H1 (cell line): ENCODE data around the gene KLHDC7B. TPM values are rescaled to one million over a fixed set of nuclear protein-coding genes. Genes with fewer than 3 reads are reported as not detected.

ENCODE experiments used
- CTCF ChIA-PET: fragments of 300-600 bp; sonication (Branson Sonifier 250); formaldehyde crosslinking; loops from one replicate; lab custom pipeline; 2021; ENCODE audit not compliant: partially characterized antibody; lab: Charles Lee
- POLR2A ChIA-PET: fragments of 300-600 bp; sonication (Branson Sonifier 250); formaldehyde crosslinking; loops from one replicate; lab custom pipeline; 2021; ENCODE audit warnings: inconsistent platforms; ENCODE audit not compliant: partially characterized antibody; lab: Charles Lee
- DNase-seq, 2 experiments: peaks; one replicate each; pipeline versions ENCODE4 v3.0.0 to v3.0.0-alpha.2; 2010 to 2022; ENCODE audit warnings: low spot score in 2 of 2, low read depth in 1 of 2, mixed read lengths in 1 of 2
- FAIRE-seq: peaks from 2 replicates; lab custom pipeline; 2011; peaks lifted over from hg19 to GRCh38; lab: Jason Lieb, UNC
- H2AFZ ChIP-seq: 2 replicates; pipeline ENCODE4 v1.8.1; 2012; ENCODE audit warnings: low read length, inconsistent platforms
- H2AK5ac ChIP-seq: 2 replicates; pipeline ENCODE4 v1.6.1; 2013; ENCODE audit warnings: low read depth, low read length
- H2BK120ac ChIP-seq: replicated peaks from 2 replicates; pipeline ENCODE3; 2013; ENCODE audit warnings: low read depth, low read length, inconsistent platforms
- H2BK12ac ChIP-seq: 2 replicates; pipeline ENCODE4 v1.6.1; 2013; ENCODE audit warnings: low read depth, low read length
- H2BK15ac ChIP-seq: 2 replicates; pipeline ENCODE4 v1.6.1; 2013; ENCODE audit warnings: low read length
- H2BK20ac ChIP-seq: 2 replicates; pipeline ENCODE4 v1.6.1; 2013; ENCODE audit warnings: low read length
- H2BK5ac ChIP-seq: 2 replicates; pipeline ENCODE4 v1.6.1; 2013; ENCODE audit warnings: low read depth, low read length
- H3K14ac ChIP-seq: 2 replicates; pipeline ENCODE4 v1.6.1; 2013; ENCODE audit warnings: inconsistent platforms; ENCODE audit not compliant: insufficient read length
- H3K18ac ChIP-seq: 2 replicates; pipeline ENCODE4 v1.6.1; 2013; ENCODE audit warnings: low read length; ENCODE audit errors: extremely low read depth
- H3K23ac ChIP-seq: 2 replicates; pipeline ENCODE4 v1.6.1; 2013; ENCODE audit warnings: inconsistent platforms; ENCODE audit not compliant: insufficient read length
- H3K23me2 ChIP-seq: 2 replicates; pipeline ENCODE4 v1.6.1; 2013; ENCODE audit warnings: low read depth, low read length
- H3K27ac ChIP-seq: 2 replicates; pipeline ENCODE4 v1.6.1; 2011; ENCODE audit warnings: low read depth, low read length, inconsistent platforms
- H3K27me3 ChIP-seq, 4 experiments: replicated peaks in 1 of 4; 1 replicate in 1 of 4; 2 replicates in 3 of 4; pipeline versions ENCODE4 v1.6.1 to v1.8.1; 2011 to 2013; ENCODE audit warnings: low read length in 3 of 4, mild to moderate bottlenecking in 3 of 4, inconsistent platforms in 2 of 4, mixed read lengths in 2 of 4, moderate library complexity in 1 of 4; ENCODE audit not compliant: control insufficient read depth in 3 of 4, insufficient read depth in 3 of 4; ENCODE audit errors: extremely low read depth in 1 of 4
- H3K36me3 ChIP-seq, 4 experiments: 2 replicates each; pipeline versions ENCODE4 v1.6.1 to v1.8.1; 2011 to 2013; ENCODE audit warnings: mild to moderate bottlenecking in 4 of 4, low read length in 3 of 4, moderate library complexity in 2 of 4, control low read depth in 1 of 4, inconsistent platforms in 1 of 4; ENCODE audit not compliant: insufficient read depth in 4 of 4, control insufficient read depth in 2 of 4
- H3K4ac ChIP-seq: replicated peaks from 2 replicates; pipeline ENCODE3; 2013; ENCODE audit warnings: low read length, low read depth, mixed read lengths, inconsistent platforms; ENCODE audit not compliant: insufficient read length
- H3K4me1 ChIP-seq, 4 experiments: replicated peaks in 1 of 4; 1 replicate in 1 of 4; 2 replicates in 3 of 4; pipeline versions ENCODE4 v1.6.1 to v1.8.1; 2011 to 2013; ENCODE audit warnings: low read length in 3 of 4, inconsistent platforms in 2 of 4, mixed read lengths in 1 of 4; ENCODE audit not compliant: insufficient read depth in 4 of 4, control insufficient read depth in 3 of 4
- H3K4me2 ChIP-seq, 2 experiments: 2 replicates each; pipeline versions ENCODE4 v1.6.1 to v1.8.1; 2011 to 2013; ENCODE audit warnings: low read depth in 2 of 2, low read length in 2 of 2, control low read depth in 1 of 2, inconsistent platforms in 1 of 2, mild to moderate bottlenecking in 1 of 2; ENCODE audit not compliant: insufficient read depth in 1 of 2
- H3K4me3 ChIP-seq, 4 experiments: fragments of 200-600, 300-600 bp in 1 of 4; sonication (generic), shearing (Covaris generic), sonication (Bioruptor Twin) in 1 of 4; 2 replicates each; pipeline versions ENCODE4 v1.5.1 to v1.8.1; 2011 to 2016; ENCODE audit warnings: low read length in 4 of 4, low read depth in 3 of 4, control low read depth in 2 of 4, inconsistent platforms in 2 of 4, mild to moderate bottlenecking in 2 of 4, mixed read lengths in 1 of 4, moderate library complexity in 1 of 4; ENCODE audit not compliant: insufficient read depth in 2 of 4; ENCODE audit errors: extremely low read depth in 1 of 4
- H3K56ac ChIP-seq: replicated peaks from 2 replicates; pipeline ENCODE3; 2013; ENCODE audit warnings: low read depth, mild to moderate bottlenecking, mixed read lengths, low read length, inconsistent platforms; ENCODE audit not compliant: insufficient read length
- H3K79me1 ChIP-seq: 2 replicates; pipeline ENCODE4 v1.6.1; 2013; ENCODE audit warnings: low read depth, low read length, control low read depth
- H3K79me2 ChIP-seq, 2 experiments: 2 replicates each; pipeline versions ENCODE4 v1.6.1 to v1.8.1; 2012 to 2013; ENCODE audit warnings: low read length in 2 of 2, mild to moderate bottlenecking in 2 of 2, inconsistent platforms in 1 of 2; ENCODE audit not compliant: insufficient read depth in 2 of 2, control insufficient read depth in 1 of 2
- H3K9ac ChIP-seq, 4 experiments: replicated peaks in 1 of 4; 1 replicate in 1 of 4; 2 replicates in 3 of 4; pipeline versions ENCODE4 v1.6.1 to v1.8.1; 2011 to 2013; ENCODE audit warnings: low read depth in 3 of 4, low read length in 3 of 4, control low read depth in 2 of 4, mild to moderate bottlenecking in 2 of 4, moderate library complexity in 2 of 4, inconsistent platforms in 1 of 4; ENCODE audit errors: extremely low read depth in 1 of 4
- H3K9me3 ChIP-seq, 2 experiments: 2 replicates each; pipeline versions ENCODE4 v1.6.1 to v1.8.1; 2012 to 2013; ENCODE audit warnings: mild to moderate bottlenecking in 2 of 2, moderate library complexity in 2 of 2, control low read depth in 1 of 2, inconsistent platforms in 1 of 2, low read depth in 1 of 2, low read length in 1 of 2, mixed read lengths in 1 of 2; ENCODE audit not compliant: insufficient read depth in 2 of 2
- H4K20me1 ChIP-seq, 2 experiments: replicated peaks in 1 of 2; 2 replicates each; pipeline versions ENCODE3 to v1.8.1; 2011 to 2013; ENCODE audit warnings: inconsistent platforms in 2 of 2, low read length in 2 of 2, mild to moderate bottlenecking in 1 of 2; ENCODE audit not compliant: insufficient read depth in 2 of 2, control insufficient read depth in 1 of 2
- H4K5ac ChIP-seq: 2 replicates; pipeline ENCODE4 v1.6.1; 2013; ENCODE audit warnings: low read length, low read depth, mixed read lengths, inconsistent platforms; ENCODE audit not compliant: insufficient read length
- H4K8ac ChIP-seq: 2 replicates; pipeline ENCODE4 v1.8.0; 2013; ENCODE audit warnings: mild to moderate bottlenecking, moderate library complexity, low read length, inconsistent platforms; ENCODE audit not compliant: insufficient read depth; ENCODE audit errors: extremely low read depth
- H4K91ac ChIP-seq: replicated peaks from 2 replicates; pipeline ENCODE3; 2013; ENCODE audit warnings: low read length, mixed read lengths, inconsistent platforms; ENCODE audit not compliant: insufficient read length
- BACH1 ChIP-seq: IDR thresholded peaks from 2 replicates; pipeline ENCODE4 v1.6.1; 2012; ENCODE audit warnings: low read length, improper control_type of control experiment
- CHD2 ChIP-seq: IDR thresholded peaks from 2 replicates; pipeline ENCODE4 v1.6.1; 2012; ENCODE audit warnings: low read length, improper control_type of control experiment
- CTCF ChIP-seq, 3 experiments: IDR thresholded peaks; 1 replicate in 2 of 3; 2 replicates in 1 of 3; pipeline versions ENCODE4 v1.5.1 to v1.6.1; 2011; ENCODE audit warnings: low read length in 3 of 3, mild to moderate bottlenecking in 3 of 3, inconsistent platforms in 2 of 3, low read depth in 1 of 3, moderate library complexity in 1 of 3; ENCODE audit not compliant: insufficient read depth in 1 of 3; ENCODE audit errors: control extremely low read depth in 1 of 3
- GTF2F1 ChIP-seq: IDR thresholded peaks from 2 replicates; pipeline ENCODE4 v1.6.1; 2012; ENCODE audit warnings: low read depth, low read length, improper control_type of control experiment, borderline replicate concordance
- HDAC6 ChIP-seq: IDR thresholded peaks from one replicate; pipeline ENCODE4 v1.7.1; 2012; ENCODE audit warnings: low read depth, mild to moderate bottlenecking, inconsistent platforms, low read length, moderate library complexity
- KDM5A ChIP-seq: fragments of 200-600 bp; IDR thresholded peaks from 2 replicates; pipeline ENCODE4 v1.7.1; 2012; ENCODE audit warnings: mild to moderate bottlenecking, low read length, inconsistent platforms, mixed read lengths
- MAFK ChIP-seq: IDR thresholded peaks from 2 replicates; pipeline ENCODE4 v1.6.1; 2012; ENCODE audit warnings: low read depth, mild to moderate bottlenecking, improper control_type of control experiment, low read length
- RBBP5 ChIP-seq: IDR thresholded peaks from 2 replicates; pipeline ENCODE4 v1.7.1; 2012; ENCODE audit warnings: low read depth, mild to moderate bottlenecking, inconsistent platforms, low read length, moderate library complexity, borderline replicate concordance
- TAF7 ChIP-seq: optimal IDR thresholded peaks from 2 replicates; pipeline ENCODE3; 2011; ENCODE audit warnings: low read depth, mild to moderate bottlenecking, inconsistent platforms, low read length, moderate library complexity, borderline replicate concordance
- USF2 ChIP-seq: IDR thresholded peaks from 2 replicates; pipeline ENCODE4 v1.6.1; 2011; ENCODE audit warnings: low read length, improper control_type of control experiment
- YY1 ChIP-seq: IDR thresholded peaks from 2 replicates; pipeline ENCODE4 v1.6.1; 2011; ENCODE audit warnings: low read depth, mild to moderate bottlenecking, low read length
- WGBS, 2 experiments: shearing (Covaris generic) in 1 of 2; methylation state at CpG; one replicate each; pipeline versions ENCODE4 v1.1.6 to v1.1.7; 2013 to 2015; ENCODE audit warnings: low lambda C conversion rate in 2 of 2, mixed read lengths in 2 of 2, inconsistent platforms in 1 of 2, low coverage in 1 of 2, missing lambda C conversion rate in 1 of 2; ENCODE audit not compliant: insufficient replicate concordance in 2 of 2, insufficient coverage in 1 of 2, insufficient read length in 1 of 2; ENCODE audit errors: extremely low coverage in 1 of 2, missing lambda C conversion rate in 1 of 2; 5-methylcytosine and 5-hydroxymethylcytosine counted together
- polyA plus RNA-seq, 7 experiments: library from polyadenylated mRNA; depleted of rRNA in 3 of 7; stranded (reverse) in 5 of 7; unstranded in 2 of 7; fragments of >200 nt in 5 of 7; fragments of 200-250 nt in 2 of 7; gene quantifications; 1 replicate in 5 of 7; 2 replicates in 1 of 7; 4 replicates in 1 of 7; pipeline versions ENCODE4 v1.2.1 to v1.2.3, GENCODE V29; 2011 to 2013; ENCODE audit warnings: missing spikeins in 2 of 7, mixed read lengths in 2 of 7
- total RNA-seq: library from RNA; stranded (reverse); fragmentation: NEBNext Ultra II Directional; extraction: Animal tissue kit (Norgen Biotek cat#: 25700); gene quantifications from 2 replicates; pipeline ENCODE4 v1.2.1, GENCODE V29; 2021

The KLHDC7B gene
- total and polyA plus RNA-seq, 2 of the 8 experiments (the other 6 are each of a cell fraction or from before 2014, with no cell fraction given), result not detected

- Histone ChIP-seq H2BK20ac (no peak overlapping the region), H3K4me2 (no peak overlapping the region), H3K27me3 (no peaks in the 10 kb centered on the region), H3K4ac (no peak overlapping the region), H2AK5ac (no peak overlapping the region), H3K9me3 (no peaks in the 10 kb centered on the region), H4K8ac (no peak overlapping the region), H3K4me3 (no peak overlapping the region), H2AFZ (no peak overlapping the region), H3K23me2 (peaks cover 4% of the 10 kb centered on the region; the same call in 1 of the 2 replicates), H2BK12ac (no peak overlapping the region), H4K20me1 (peaks cover 5 to 10% of the 10 kb centered on the region in 2 experiments), H3K14ac (no peak overlapping the region), H3K9ac (no peak overlapping the region), H3K27ac (no peak overlapping the region), H3K36me3 (peaks cover 6 to 13% (median 8%) of the 10 kb centered on the region in 4 experiments; a peak in 7 of 8 replicates), H4K91ac (no peak overlapping the region), H4K5ac (no peak overlapping the region), H3K56ac (no peak overlapping the region), H2BK120ac (no peak overlapping the region), H3K18ac (no peak overlapping the region), H3K79me2 (peaks cover 0 to 7% of the 10 kb centered on the region in 2 experiments; a peak in 1 of 4 replicates), H3K4me1 (peaks cover 0 to 4% (median 3%) of the 10 kb centered on the region in 4 experiments; a peak in 3 of 7 replicates), H2BK5ac (no peak overlapping the region), H3K23ac (no peak overlapping the region), H2BK15ac (no peak overlapping the region), H3K79me1 (peaks cover 7% of the 10 kb centered on the region; the same call in 1 of the 2 replicates)
- FAIRE-seq, result no peak
- WGBS, 2 experiments, result 91% methylated on average over 15 of the region's 23 CpGs; no CpG with 5 or more reads in 1 of the 2 experiments
- POLR2A ChIA-PET, result interaction anchor here (2.7 to 5.4 kb wide), 2 partner anchors 13 to 21 kb away, joined by 8 to 37 read pairs; partner anchors contain the start of gene SYCE3
- CTCF ChIA-PET, result interaction anchor here (1.5 to 8.1 kb wide), 10 partner anchors 10 to 122 kb away, joined by 5 to 84 read pairs (median 16); partner anchors contain the start of gene SYCE3
- no peak for DNase-seq
- TF ChIP-seq USF2 (no peak), YY1 (no peak), TAF7 (no peak), BACH1 (no peak), MAFK (no peak), CHD2 (no peak), CTCF (IDR thresholded peaks at IDR 0.05; ENCODE audit: control extremely low read depth in 1 of 3, insufficient read depth in 1 of 3, low read depth in 1 of 3, low read length in 3 of 3) (no peak), RBBP5 (no peak), HDAC6 (no peak), KDM5A (no peak), GTF2F1 (no peak)
These were observed 31.9 kb downstream of the KLHDC7B start for GRCh38 chr22:50577697-50577986.
